Breast epithelium (tissue), 4 donors: ENCODE data around the gene C11orf65. TPM values are rescaled to one million over a fixed set of nuclear protein-coding genes. Genes with fewer than 3 reads are reported as not detected.

ENCODE experiments used
- DNase-seq, 2 donors: peaks; one replicate each; pipeline ENCODE4 v3.0.0-alpha.2; 2019; ENCODE audit warnings: low spot score in 2 of 2
- H3K27ac ChIP-seq, 2 donors: fragments of 200-600 bp; sonication (generic) in 1 of 2; one replicate each; pipeline ENCODE4 v1.5.1; 2016 to 2019; ENCODE audit warnings: mild to moderate bottlenecking in 1 of 2
- H3K27me3 ChIP-seq, 2 donors: fragments of 200-600 bp; sonication (generic) in 1 of 2; one replicate each; pipeline versions ENCODE4 v1.5.1 to v1.6.0; 2017 to 2019; ENCODE audit warnings: control low read depth in 1 of 2, mild to moderate bottlenecking in 1 of 2
- H3K36me3 ChIP-seq: fragments of 200-600 bp; one replicate; pipeline ENCODE4 v1.5.1; 2019
- H3K4me1 ChIP-seq, 2 donors: fragments of 200-600 bp; sonication (generic); one replicate each; pipeline ENCODE4 v1.5.1; 2016 to 2019; ENCODE audit warnings: control low read depth in 1 of 2
- H3K4me3 ChIP-seq, 3 donors: fragments of 200-600 bp; sonication (generic); 1 replicate in 2 of 3; 2 replicates in 1 of 3; pipeline ENCODE4 v1.5.1; 2016 to 2019; ENCODE audit warnings: mild to moderate bottlenecking in 3 of 3, moderate library complexity in 2 of 3
- H3K9me3 ChIP-seq, 2 donors: fragments of 200-600 bp; sonication (generic) in 1 of 2; one replicate each; pipeline ENCODE4 v1.5.1; 2016 to 2019; ENCODE audit warnings: control low read depth in 1 of 2
- POLR2A ChIP-seq: fragments of 450-650 bp; IDR thresholded peaks from one replicate; pipeline ENCODE4 v1.6.1; 2016; ENCODE audit warnings: antibody characterized with exemption, mild to moderate bottlenecking, moderate library complexity
- POLR2AphosphoS5 ChIP-seq, 3 donors: sonication (generic); formaldehyde crosslinking; IDR thresholded peaks; one replicate each; pipeline ENCODE4 v1.6.1; 2017; ENCODE audit warnings: antibody characterized with exemption in 3 of 3
- intact Hi-C: fragments of 100-400 bp; cut with DNase I; formaldehyde crosslinking; loops from one replicate; pipeline ENCODE4 v1.15.1; 2023; ENCODE audit warnings: low total_unique reads
- total RNA-seq, 3 donors: library from RNA; depleted of rRNA; stranded (reverse); fragments of >200 nt; gene quantifications; one replicate each; pipeline ENCODE4 v1.1.0, GENCODE V29; 2016
- TF ChIP-seq, protein P1 (sequence below), 3 donors: fragments of 450-650 bp; IDR thresholded peaks; one replicate each; pipeline ENCODE4 v1.5.1; 2016 to 2017; ENCODE audit warnings: antibody characterized with exemption in 3 of 3, mild to moderate bottlenecking in 3 of 3, moderate library complexity in 3 of 3

C11orf65 gene
- total RNA-seq, 3 donors from 2014 or later, result 0.32 to 1.9 (median 0.66) TPM

DNA sequence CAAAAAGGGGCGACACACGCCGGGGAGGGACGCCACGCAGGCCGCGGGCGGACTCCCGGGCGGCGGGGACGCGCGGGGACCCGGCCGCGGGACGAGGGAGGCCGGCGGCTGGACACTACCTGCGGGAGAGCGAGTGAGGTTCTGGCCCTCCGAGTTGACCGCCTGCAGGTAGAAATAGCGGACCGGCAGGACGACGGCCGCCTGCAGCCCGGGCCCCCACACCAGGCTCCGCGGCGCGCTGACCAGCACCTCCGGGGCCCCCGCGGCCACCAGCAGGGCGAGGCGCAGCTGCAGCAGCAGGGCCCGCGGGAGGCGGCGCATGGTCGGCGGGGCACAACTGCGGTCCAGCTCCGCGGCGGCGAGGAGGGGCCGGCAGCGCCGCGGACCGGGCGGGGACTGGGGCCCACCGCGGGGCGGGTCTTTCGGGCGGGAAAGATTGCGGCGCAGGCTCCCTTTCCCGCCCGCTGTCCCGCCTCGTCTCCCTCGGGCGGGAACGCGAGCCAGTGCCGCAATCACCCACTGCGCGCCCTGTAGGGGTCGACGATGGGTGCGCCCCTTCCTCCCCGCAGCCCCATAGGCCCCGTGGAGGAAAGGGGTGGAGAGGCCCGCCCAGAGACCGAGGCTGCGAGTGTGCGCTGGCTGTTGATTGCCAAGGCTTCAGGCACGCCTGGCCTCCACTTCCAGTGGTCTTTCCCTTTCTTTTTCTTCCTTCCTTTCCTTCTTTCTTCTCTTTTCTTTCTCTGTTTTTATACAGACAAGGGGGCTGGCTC is 30.9 kb upstream of the C11orf65 start, which contains the start of gene POGLUT3:
Gene POGLUT3 (minus strand): TSS at position 339 of the 770 bp plus-strand sequence. CDS start 18 bp downstream, at position 321.
- DNase-seq, result no peak
- H3K4me1 ChIP-seq, result no peaks in the 10 kb centered on the region
- no peaks in the 10 kb centered on the region for H3K36me3 ChIP-seq
- intact Hi-C loops, result no loop called here
- no peaks in the 10 kb centered on the region for H3K9me3 ChIP-seq
- TF ChIP-seq, protein P1, sequence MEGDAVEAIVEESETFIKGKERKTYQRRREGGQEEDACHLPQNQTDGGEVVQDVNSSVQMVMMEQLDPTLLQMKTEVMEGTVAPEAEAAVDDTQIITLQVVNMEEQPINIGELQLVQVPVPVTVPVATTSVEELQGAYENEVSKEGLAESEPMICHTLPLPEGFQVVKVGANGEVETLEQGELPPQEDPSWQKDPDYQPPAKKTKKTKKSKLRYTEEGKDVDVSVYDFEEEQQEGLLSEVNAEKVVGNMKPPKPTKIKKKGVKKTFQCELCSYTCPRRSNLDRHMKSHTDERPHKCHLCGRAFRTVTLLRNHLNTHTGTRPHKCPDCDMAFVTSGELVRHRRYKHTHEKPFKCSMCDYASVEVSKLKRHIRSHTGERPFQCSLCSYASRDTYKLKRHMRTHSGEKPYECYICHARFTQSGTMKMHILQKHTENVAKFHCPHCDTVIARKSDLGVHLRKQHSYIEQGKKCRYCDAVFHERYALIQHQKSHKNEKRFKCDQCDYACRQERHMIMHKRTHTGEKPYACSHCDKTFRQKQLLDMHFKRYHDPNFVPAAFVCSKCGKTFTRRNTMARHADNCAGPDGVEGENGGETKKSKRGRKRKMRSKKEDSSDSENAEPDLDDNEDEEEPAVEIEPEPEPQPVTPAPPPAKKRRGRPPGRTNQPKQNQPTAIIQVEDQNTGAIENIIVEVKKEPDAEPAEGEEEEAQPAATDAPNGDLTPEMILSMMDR (IDR thresholded peaks at IDR 0.05), result peak in 1 of 3 donors; percentile 17
- TF ChIP-seq POLR2A, result no peak
- TF ChIP-seq POLR2AphosphoS5 (IDR thresholded peaks at IDR 0.05), result peak in 1 of 3 donors; percentile 58
- H3K27ac ChIP-seq, result peak within 1 kb of the TSS; percentile 93 to 96
- no peaks in the 10 kb centered on the region for H3K27me3 ChIP-seq
- H3K4me3 ChIP-seq, result peak within 1 kb of the TSS; percentile 62 to 81 (median 71)

DNA sequence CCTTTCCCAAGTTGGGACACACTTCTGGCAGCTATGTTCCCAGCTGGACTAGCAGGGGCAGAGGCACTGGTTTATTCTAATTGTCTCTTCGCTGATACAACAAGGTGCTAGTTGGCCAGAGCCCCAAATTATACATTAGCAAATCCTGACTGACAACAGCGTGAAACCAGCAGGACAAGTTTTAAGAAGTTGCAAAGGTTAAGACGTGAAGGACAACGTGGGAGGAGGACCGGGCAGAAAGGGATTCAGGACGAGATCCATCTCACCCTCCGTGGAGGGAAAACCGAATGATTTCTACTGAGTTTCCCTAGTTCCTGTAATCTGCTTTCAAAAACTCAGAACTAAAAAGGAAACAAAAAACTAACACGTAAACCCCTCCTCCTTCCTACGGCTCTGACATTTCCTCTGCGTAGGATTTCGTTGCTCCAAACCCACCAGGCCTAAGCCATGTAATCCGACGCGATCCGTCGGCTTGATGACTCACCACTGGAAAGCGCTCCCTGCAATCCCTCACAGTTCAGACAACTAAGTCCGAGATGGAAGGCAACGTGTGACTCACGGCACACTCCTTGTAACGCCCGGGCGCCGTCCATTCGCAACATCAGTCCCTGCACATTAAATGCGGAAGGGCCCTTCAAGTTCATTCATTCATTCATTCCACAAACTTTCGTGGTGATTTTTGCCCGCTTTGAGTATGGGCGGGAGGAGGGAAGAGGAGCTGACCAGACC is 30.2 kb upstream of the C11orf65 start:
- TF ChIP-seq, protein P1 (IDR thresholded peaks at IDR 0.05), result no peak
- TF ChIP-seq POLR2AphosphoS5 (IDR thresholded peaks at IDR 0.05), result peak; percentile 89 to 94 (median 92)

DNA sequence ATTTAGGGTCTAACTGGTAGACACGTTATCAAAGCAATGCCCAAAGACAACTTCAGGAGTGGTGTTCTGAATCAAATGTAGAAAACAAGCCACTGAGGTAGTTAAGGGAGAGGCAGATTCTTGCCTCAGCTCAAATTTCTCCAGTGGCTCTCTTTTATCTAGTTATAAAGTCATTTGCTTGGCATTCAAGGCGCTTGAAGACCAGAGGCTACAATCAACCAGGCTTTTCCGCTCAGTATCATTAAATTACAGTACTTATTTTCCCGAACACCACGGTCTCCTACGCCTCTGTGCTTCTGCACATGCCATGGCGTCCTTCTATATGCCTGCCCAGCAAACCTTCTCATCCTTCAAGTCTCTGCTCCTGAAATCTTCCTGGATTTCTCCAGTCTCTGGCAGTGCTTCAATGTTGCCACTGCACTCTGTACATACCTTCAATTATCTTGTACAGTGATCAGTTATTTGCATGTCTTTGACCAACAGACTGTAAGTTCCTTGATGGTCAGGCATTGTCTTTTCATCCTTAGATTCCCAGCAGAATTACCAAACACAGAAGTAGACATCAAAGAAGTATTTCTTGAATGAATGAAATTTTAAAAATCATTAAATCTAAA is 29.4 kb upstream of the C11orf65 start:
- Histone ChIP-seq H3K27me3 (no peaks in the 10 kb centered on the region), H3K4me3 (peak overlapping the region; percentile 62 to 81 (median 71)), H3K4me1 (no peaks in the 10 kb centered on the region), H3K9me3 (no peaks in the 10 kb centered on the region), H3K36me3 (no peaks in the 10 kb centered on the region), H3K27ac (peak overlapping the region; percentile 93 to 96)
- TF ChIP-seq, protein P1 (IDR thresholded peaks at IDR 0.05), result no peak
- TF ChIP-seq POLR2AphosphoS5 (IDR thresholded peaks at IDR 0.05), result no peak
- intact Hi-C loops, result no loop called here
- no peak for DNase-seq

More for the DNA sequence above, 30.2 kb upstream of the C11orf65 start:
- no peaks in the 10 kb centered on the region for H3K4me1 ChIP-seq
- peak overlapping the region; percentile 62 to 81 (median 71) for H3K4me3 ChIP-seq
- no peaks in the 10 kb centered on the region for H3K36me3 ChIP-seq
- no peaks in the 10 kb centered on the region for H3K27me3 ChIP-seq
- intact Hi-C loops, result no loop called here
- DNase-seq, result peak; percentile 81 to 82
- peak overlapping the region; percentile 93 to 96 for H3K27ac ChIP-seq
- H3K9me3 ChIP-seq, result no peaks in the 10 kb centered on the region

DNA sequence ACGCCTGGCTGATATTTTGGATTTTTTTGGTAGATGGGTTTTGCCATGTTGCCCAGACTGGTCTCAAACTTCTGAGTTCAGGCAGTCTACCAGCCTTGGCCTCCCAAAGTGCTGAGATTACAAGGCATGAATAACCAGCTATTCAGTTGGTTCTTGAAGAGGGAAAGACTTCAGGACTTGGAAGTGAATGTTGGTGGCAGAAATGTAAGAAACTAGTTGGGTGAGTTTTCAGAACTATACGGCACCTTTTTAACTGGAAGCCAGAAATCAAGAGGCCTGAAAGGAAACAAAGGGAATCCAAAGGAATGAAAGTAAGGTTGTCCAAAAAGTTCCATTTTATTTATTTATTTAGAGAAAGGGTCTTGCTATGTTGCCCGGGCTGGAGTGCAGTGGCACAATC is 28.0 kb upstream of the C11orf65 start:
- Histone ChIP-seq H3K27me3 (no peaks in the 10 kb centered on the region), H3K9me3 (no peaks in the 10 kb centered on the region), H3K4me3 (no peak overlapping the region), H3K4me1 (no peaks in the 10 kb centered on the region), H3K36me3 (no peaks in the 10 kb centered on the region), H3K27ac (peak overlapping the region; percentile 13 to 42)
- intact Hi-C loops, result no loop called here
- DNase-seq, result no peak
- TF ChIP-seq, protein P1 (IDR thresholded peaks at IDR 0.05), result no peak
- TF ChIP-seq POLR2A (no peak), POLR2AphosphoS5 (IDR thresholded peaks at IDR 0.05) (no peak)
